GM12872 (cell line): ENCODE results near the gene BCL2L2.

Experiments used
- TF ChIP-seq, protein P1 (sequence below): IDR thresholded peaks from 3 replicates; pipeline ENCODE4 v1.5.1; 2011; ENCODE audit warnings: low read depth, mild to moderate bottlenecking, low read length, moderate library complexity; ENCODE audit not compliant: insufficient read depth

BCL2L2 gene

DNA sequence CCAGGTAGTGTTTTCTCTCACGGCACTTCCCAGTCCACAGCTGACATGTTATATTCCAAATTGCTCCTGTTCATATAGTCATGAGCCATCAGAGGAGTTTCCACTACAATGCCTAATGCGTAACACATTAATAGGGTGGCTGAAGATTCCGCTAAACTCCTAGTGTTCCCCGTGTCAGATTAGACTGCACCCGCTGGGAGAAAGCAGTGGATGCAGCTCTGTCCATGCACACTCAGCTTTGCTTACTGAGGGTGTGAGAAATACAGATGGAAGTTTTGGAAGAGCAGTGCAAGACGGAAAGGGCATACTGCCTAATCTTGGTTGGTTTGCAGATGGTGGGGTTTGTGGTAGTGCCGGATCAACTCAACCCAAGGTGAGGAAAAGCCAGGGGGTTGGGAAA, 9.5 kb upstream of the BCL2L2 start:
- TF ChIP-seq, protein P1, sequence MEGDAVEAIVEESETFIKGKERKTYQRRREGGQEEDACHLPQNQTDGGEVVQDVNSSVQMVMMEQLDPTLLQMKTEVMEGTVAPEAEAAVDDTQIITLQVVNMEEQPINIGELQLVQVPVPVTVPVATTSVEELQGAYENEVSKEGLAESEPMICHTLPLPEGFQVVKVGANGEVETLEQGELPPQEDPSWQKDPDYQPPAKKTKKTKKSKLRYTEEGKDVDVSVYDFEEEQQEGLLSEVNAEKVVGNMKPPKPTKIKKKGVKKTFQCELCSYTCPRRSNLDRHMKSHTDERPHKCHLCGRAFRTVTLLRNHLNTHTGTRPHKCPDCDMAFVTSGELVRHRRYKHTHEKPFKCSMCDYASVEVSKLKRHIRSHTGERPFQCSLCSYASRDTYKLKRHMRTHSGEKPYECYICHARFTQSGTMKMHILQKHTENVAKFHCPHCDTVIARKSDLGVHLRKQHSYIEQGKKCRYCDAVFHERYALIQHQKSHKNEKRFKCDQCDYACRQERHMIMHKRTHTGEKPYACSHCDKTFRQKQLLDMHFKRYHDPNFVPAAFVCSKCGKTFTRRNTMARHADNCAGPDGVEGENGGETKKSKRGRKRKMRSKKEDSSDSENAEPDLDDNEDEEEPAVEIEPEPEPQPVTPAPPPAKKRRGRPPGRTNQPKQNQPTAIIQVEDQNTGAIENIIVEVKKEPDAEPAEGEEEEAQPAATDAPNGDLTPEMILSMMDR: no peak

DNA sequence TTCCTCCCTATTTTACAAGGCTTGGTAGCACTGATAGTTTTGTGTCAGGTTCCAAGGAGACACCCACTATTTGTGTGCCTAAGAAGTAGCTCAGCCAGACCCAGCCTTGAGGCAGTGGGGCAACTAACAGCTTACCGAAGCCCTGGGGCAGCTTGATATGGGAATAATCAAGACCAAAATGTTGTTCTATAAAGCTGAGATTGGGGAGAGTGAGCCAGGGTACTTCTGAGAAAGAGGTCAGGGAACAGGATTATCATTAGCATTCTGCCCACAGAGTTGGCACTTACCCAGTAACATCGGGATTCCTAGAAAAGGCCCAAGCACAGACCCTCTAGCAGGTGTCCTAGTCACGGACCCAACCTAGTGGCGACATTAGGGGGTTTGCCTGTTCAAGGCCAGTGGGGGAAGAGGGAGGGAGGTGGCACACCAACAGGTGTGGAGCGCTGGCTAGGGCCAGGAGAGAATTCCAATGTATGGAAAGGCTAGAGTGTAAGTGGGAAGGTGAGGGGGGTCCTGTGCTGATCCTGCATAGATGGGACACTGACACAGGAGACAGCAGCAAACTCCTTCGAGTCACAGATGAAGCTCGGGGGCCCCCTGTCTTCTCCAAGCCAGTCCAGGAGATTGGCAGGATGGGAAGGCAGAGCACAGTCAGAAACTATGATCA, 8.9 kb upstream of the BCL2L2 start:
- TF ChIP-seq, protein P1: no peak

DNA sequence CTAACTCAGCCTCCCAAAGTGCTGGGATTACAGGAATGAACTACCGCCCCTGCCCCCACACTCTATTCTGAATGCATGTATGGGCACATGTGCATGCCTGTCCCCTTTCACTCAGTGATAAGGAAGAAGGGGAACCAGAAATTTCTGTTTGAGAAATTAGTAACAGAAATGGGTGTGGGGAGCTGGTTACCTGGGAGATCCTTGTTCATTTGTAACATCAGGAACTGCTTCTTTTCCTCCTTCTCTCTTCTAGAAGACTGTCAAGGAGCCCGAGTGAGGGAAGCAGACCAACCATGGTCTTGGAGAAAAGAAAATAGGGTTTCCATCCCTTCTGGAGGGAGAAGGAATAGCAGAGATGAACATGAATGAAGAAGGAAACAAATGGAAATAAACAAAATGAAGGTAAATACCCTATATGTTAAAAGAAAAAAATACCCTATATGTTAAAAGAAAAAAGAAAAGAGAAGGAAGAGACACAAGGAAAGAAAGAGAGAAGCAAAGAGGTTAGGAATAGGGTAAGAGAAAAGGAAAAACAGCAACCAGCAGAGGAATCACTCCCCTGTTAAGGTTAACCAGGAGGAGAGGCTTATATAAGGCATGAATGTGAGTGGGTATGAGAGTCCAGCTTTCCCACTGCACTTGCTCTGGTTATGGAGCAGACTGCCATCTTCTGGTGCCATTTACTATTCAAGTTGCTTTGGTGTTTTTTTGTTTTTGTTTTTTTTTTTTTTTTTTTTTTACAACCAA, 7.2 kb upstream of the BCL2L2 start:
- TF ChIP-seq, protein P1: peak; percentile 32; the same call in 1 of the 3 replicates

DNA sequence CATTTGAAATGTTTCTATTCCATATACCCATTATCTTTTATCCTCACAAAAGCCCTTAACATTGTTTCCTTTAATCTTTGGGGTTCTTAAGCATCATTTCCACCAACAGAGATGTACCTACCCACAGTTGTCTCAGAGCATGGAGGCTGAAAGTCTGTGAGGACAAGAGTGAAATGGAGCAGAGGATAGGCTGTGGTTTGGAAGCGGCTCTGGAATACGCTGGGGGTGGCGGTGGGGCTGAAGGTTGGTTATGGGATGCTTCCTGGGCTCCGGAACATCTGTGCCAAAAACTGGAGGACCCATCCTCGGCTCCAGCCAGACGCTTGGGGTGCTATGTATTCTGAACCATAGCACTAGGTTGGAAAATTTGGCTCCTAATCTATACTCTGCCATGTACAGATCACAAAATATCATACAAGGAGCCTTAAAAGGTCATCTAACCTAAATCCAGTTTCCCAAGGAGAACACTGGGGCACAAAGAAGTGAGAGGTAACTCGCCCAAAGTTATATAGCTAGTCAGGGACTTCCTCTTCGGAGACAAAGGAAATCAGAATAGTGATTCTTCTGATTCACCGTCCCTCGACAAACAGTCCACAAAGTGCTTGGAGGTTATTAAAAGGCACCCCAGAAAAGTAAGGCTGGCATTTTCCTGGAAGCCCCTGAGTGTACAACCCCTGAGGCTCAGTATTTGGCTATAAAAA, 6.5 kb upstream of the BCL2L2 start:
- TF ChIP-seq, protein P1: no peak

DNA sequence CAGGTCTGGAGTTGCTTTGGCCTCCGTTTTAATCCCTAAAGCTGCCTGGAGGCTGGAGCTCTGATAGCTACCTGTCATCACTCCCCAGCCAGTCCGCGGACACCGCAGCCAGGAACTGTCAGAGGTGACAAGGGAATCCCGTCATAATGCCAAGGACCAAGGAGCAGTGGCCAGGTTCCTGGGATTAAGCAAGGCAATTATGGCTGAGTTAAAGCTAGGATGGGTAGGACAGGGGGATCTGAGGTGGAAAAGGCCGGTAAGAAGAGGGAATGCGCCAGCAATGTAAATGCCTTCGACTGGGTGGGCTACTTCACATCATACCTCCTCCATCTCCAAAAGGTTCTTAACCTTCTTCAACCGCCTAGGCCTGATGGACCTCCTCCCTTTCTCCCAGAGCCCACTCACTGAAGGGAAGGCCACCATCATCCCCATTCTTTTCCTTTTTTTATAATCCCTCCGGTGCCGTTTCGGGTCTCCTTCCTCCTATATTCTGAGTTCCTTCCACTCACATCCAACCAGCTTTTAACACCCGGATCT, 5.9 kb upstream of the BCL2L2 start:
- TF ChIP-seq, protein P1: no peak

DNA sequence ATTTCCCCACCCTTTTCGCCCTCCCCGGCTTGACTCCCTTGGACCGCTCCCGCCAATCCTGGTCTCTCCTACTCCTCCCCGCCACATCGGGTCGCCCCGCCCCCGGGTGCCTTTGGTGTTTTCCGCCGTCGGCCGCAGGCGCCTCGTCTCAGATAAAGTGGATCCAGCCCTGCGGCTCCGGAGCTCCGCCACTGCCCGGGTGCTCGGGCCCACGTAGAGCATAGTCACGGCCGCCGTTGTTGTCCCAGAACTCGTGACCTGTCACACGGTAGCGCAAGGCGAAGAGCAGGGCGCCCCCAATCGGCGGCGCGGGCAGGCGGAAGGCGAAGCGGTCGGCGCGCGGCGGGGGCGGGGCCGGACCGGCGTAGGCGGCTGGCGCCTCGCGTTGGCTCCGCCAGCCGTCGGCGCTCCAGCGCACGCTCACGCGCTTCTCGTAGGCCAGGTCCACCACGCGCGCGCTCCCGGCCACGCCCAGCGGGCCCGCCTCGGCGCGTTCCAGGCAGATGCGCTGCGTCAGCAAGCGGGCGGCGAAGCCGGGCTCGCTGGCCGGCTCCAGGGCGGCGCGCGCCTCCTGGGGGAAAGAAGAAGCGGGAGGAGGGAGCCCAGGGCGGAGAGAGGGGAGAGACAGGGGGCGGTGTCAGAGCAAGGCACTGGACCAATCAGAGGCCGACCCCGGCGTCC, 5.2 kb upstream of the BCL2L2 start:
- TF ChIP-seq, protein P1: peak; percentile 69

DNA sequence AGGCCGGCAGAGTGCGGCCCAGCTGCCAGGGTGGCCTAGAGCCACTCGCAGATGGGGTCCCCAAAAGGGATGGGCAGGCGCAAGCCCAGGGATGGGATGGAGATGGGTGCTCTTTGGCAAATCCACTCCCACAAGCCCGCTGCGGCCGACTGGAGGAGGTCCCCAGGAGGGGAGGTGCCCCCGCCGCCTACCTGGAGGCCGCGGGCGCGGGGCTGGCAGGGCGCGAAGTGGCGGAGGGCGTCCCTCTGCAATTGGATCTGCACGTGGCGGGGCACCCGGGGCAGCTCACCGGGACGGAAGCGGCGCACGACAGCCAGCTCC, 4.7 kb upstream of the BCL2L2 start:
- TF ChIP-seq, protein P1: no peak
